DOHH2 (cell line): ENCODE results near the gene HSPG2.

Experiments used
- H3F3A ChIP-seq: fragments of 200-600 bp; sonication (generic), shearing (Covaris generic); 2 replicates; pipeline ENCODE4 v1.6.0; 2016; ENCODE audit warnings: antibody characterized with exemption, mild to moderate bottlenecking; ENCODE audit not compliant: control insufficient read depth, insufficient read depth
- H3K27ac ChIP-seq: fragments of 200-600 bp; sonication (generic); 2 replicates; pipeline ENCODE4 v1.5.1; 2014; ENCODE audit warnings: low read depth, mild to moderate bottlenecking, low read length, moderate library complexity
- H3K27me3 ChIP-seq: fragments of 200-600 bp; sonication (generic); 2 replicates; pipeline ENCODE4 v1.6.1; 2014; ENCODE audit warnings: mild to moderate bottlenecking, low read length, mixed read lengths; ENCODE audit not compliant: control insufficient read depth
- H3K36me3 ChIP-seq: fragments of 200-600 bp; sonication (generic); 2 replicates; pipeline ENCODE4 v1.6.1; 2014; ENCODE audit warnings: mild to moderate bottlenecking, low read length, moderate library complexity, mixed read lengths; ENCODE audit not compliant: control insufficient read depth
- H3K4me1 ChIP-seq: fragments of 200-600 bp; sonication (generic); 2 replicates; pipeline ENCODE4 v1.6.1; 2014; ENCODE audit warnings: mild to moderate bottlenecking, low read length, mixed read lengths; ENCODE audit not compliant: control insufficient read depth
- H3K4me2 ChIP-seq: fragments of 200-600 bp; sonication (generic); 2 replicates; pipeline ENCODE4 v1.6.0; 2014; ENCODE audit warnings: mild to moderate bottlenecking, low read length, moderate library complexity
- H3K4me3 ChIP-seq: fragments of 200-600 bp; sonication (generic); 2 replicates; pipeline ENCODE4 v1.5.1; 2014; ENCODE audit warnings: mild to moderate bottlenecking, low read length, mixed read lengths
- H3K79me2 ChIP-seq: fragments of 200-600 bp; sonication (generic); 2 replicates; pipeline ENCODE4 v1.6.1; 2014; ENCODE audit warnings: mild to moderate bottlenecking, low read length, mixed read lengths; ENCODE audit not compliant: control insufficient read depth
- H3K9me2 ChIP-seq: fragments of 200-600 bp; sonication (generic); replicated peaks from 2 replicates; pipeline ENCODE4 v1.6.1; 2014; ENCODE audit warnings: mild to moderate bottlenecking, low read length, mixed read lengths; ENCODE audit not compliant: control insufficient read depth
- H3K9me3 ChIP-seq: fragments of 200-600 bp; sonication (generic); 2 replicates; pipeline ENCODE4 v1.6.1; 2014; ENCODE audit warnings: antibody characterized with exemption, low read length, mixed read lengths; ENCODE audit not compliant: control insufficient read depth, insufficient read depth
- H4K20me1 ChIP-seq: fragments of 200-600 bp; sonication (generic); 2 replicates; pipeline ENCODE4 v1.6.0; 2014; ENCODE audit warnings: low read depth, mild to moderate bottlenecking, antibody characterized with exemption, low read length, moderate library complexity; ENCODE audit not compliant: control insufficient read depth, insufficient read depth
- CTCF ChIP-seq: fragments of 200-600 bp; sonication (generic); IDR thresholded peaks from one replicate; pipeline ENCODE4 v1.5.1; 2014; ENCODE audit warnings: antibody characterized with exemption, mild to moderate bottlenecking, low read depth, low read length; ENCODE audit not compliant: poor library complexity, severe bottlenecking
- EZH2phosphoT487 ChIP-seq: fragments of 200-600 bp; sonication (generic); IDR thresholded peaks from 2 replicates; pipeline ENCODE4 v1.6.1; 2017; ENCODE audit warnings: borderline replicate concordance, mild to moderate bottlenecking, antibody characterized with exemption, low read length, moderate library complexity, mixed read lengths

HSPG2 gene

DNA sequence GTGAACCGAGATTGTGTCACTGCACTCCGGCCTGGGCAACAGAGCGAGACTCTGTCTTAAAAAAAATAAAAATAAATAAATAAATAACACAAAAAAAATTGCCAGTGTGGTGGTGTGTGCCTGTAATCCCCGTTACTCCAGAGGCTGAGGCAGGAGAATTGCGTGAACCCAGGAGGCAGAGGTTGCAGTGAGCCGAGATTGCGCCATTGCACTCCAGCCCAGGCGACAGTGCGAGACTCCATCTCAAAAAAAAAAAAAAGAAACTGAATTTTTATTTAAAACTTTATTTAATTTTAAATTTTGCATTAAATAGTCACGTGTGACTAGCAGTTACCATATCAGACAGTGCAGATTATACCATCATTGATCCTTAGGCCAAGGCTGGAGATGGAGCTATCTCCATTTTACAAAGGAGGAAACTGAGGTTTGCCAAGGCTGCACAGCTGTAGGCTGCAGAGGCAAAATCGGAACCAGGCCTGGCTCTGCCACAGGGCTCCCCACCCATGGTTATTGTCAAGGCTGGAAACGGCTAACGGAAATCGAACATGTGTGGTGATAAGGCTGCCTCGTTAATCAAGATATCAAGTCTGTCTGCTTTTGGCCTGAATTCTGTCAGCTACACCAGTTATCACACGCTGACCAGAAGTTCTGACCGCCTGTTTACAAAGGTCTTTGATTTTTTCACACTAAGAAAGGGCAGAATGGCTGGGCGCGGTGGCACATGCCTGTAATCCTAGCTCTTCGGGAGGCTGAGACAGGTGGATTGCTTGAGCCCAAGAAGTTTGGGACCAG, 20.5 kb downstream of the HSPG2 start:
- H3K4me3 ChIP-seq: no peak overlapping the region
- no peaks in the 10 kb centered on the region for H3K79me2 ChIP-seq
- H3K4me2 ChIP-seq: no peak overlapping the region
- TF ChIP-seq EZH2phosphoT487: no peak
- no peak for TF ChIP-seq CTCF
- no peaks in the 10 kb centered on the region for H3F3A ChIP-seq
- no peak overlapping the region for H3K27ac ChIP-seq
- no peaks in the 10 kb centered on the region for H3K4me1 ChIP-seq
- H3K9me3 ChIP-seq: no peaks in the 10 kb centered on the region
- no peaks in the 10 kb centered on the region for H3K36me3 ChIP-seq
- H3K27me3 ChIP-seq: no peaks in the 10 kb centered on the region
- H3K9me2 ChIP-seq: no peaks in the 10 kb centered on the region
- H4K20me1 ChIP-seq: no peaks in the 10 kb centered on the region

GRCh38 chr1:21914880-21915640, 22.1 kb downstream of the HSPG2 start:
- no peak overlapping the region for H3K4me2 ChIP-seq
- no peak overlapping the region for H3K4me3 ChIP-seq
- no peaks in the 10 kb centered on the region for H3K79me2 ChIP-seq
- no peaks in the 10 kb centered on the region for H3K36me3 ChIP-seq
- H3K27ac ChIP-seq: no peak overlapping the region
- no peaks in the 10 kb centered on the region for H4K20me1 ChIP-seq
- H3F3A ChIP-seq: no peaks in the 10 kb centered on the region
- no peaks in the 10 kb centered on the region for H3K27me3 ChIP-seq
- H3K4me1 ChIP-seq: no peaks in the 10 kb centered on the region
- no peaks in the 10 kb centered on the region for H3K9me3 ChIP-seq
- H3K9me2 ChIP-seq: no peaks in the 10 kb centered on the region
- TF ChIP-seq CTCF: no peak
- no peak for TF ChIP-seq EZH2phosphoT487

GRCh38 chr1:21914450-21914849, 22.7 kb downstream of the HSPG2 start:
- H4K20me1 ChIP-seq: no peaks in the 10 kb centered on the region
- H3K4me2 ChIP-seq: no peak overlapping the region
- H3K27ac ChIP-seq: no peak overlapping the region
- TF ChIP-seq CTCF (no peak), EZH2phosphoT487 (no peak)
- H3K27me3 ChIP-seq: no peaks in the 10 kb centered on the region
- no peaks in the 10 kb centered on the region for H3K4me1 ChIP-seq
- H3K9me3 ChIP-seq: no peaks in the 10 kb centered on the region
- no peaks in the 10 kb centered on the region for H3K79me2 ChIP-seq
- no peak overlapping the region for H3K4me3 ChIP-seq
- H3K9me2 ChIP-seq: no peaks in the 10 kb centered on the region
- no peaks in the 10 kb centered on the region for H3K36me3 ChIP-seq
- H3F3A ChIP-seq: no peaks in the 10 kb centered on the region
